ENCODE data around the gene CATSPERE. TPM values are rescaled to one million over a fixed set of nuclear protein-coding genes. Genes with fewer than 3 reads are reported as not detected.
"Not testable (repeated sequence)": the region's sequence is repeated elsewhere in the genome, so short reads cannot be mapped to it uniquely, and the experiment has no call there.

Gene CATSPERE
- total RNA-seq, 1 donor, result 0.54 TPM

- DNase-seq (ENCODE audit: low read depth in 2 of 3, low spot score in 2 of 3), result no peak
Measured at GRCh38 chr1:244448279-244449036, 12.6 kb upstream of the CATSPERE start.

- no peak for DNase-seq (ENCODE audit: low read depth in 2 of 3, low spot score in 2 of 3)
Measured at GRCh38 chr1:244449936-244450508, 11.1 kb upstream of the CATSPERE start.

GRCh38 chr1:244450597-244451538 is 10.2 kb upstream of the CATSPERE start:
- DNase-seq (ENCODE audit: low read depth in 2 of 3, low spot score in 2 of 3), result peak; percentile 34 to 63 (median 48)

GRCh38 chr1:244451539-244451950 is 9.5 kb upstream of the CATSPERE start, which contains the start of gene ADSS2:
ADSS2 (minus strand) TSS chr1:244451909; CDS start chr1:244451817, 92 bp downstream.
- no peak for DNase-seq (ENCODE audit: low read depth in 2 of 3, low spot score in 2 of 3)

- DNase-seq (ENCODE audit: low read depth in 2 of 3, low spot score in 2 of 3), result peak; percentile 99 to 100 (median 100)
Measured at GRCh38 chr1:244451951-244452795, 8.9 kb upstream of the CATSPERE start.

GRCh38 chr1:244454412-244454811 is 6.7 kb upstream of the CATSPERE start:
- DNase-seq (ENCODE audit: low read depth in 2 of 3, low spot score in 2 of 3), result no peak

- DNase-seq (ENCODE audit: low read depth in 2 of 3, low spot score in 2 of 3), result no peak
Measured at GRCh38 chr1:244456586-244456985, 4.5 kb upstream of the CATSPERE start.

- DNase-seq (ENCODE audit: low read depth in 2 of 3, low spot score in 2 of 3), result no peak
Measured at GRCh38 chr1:244458781-244459180, 2.3 kb upstream of the CATSPERE start.

- no peak for DNase-seq (ENCODE audit: low read depth in 2 of 3, low spot score in 2 of 3)
Measured at GRCh38 chr1:244460197-244460596, 876 bp upstream of the CATSPERE start.

GRCh38 chr1:244466724-244467123 is 5.7 kb downstream of the CATSPERE start:
- no peak for DNase-seq (ENCODE audit: low read depth in 2 of 3, low spot score in 2 of 3)

GRCh38 chr1:244473059-244473605 is 12.1 kb downstream of the CATSPERE start:
- DNase-seq (ENCODE audit: low read depth in 2 of 3, low spot score in 2 of 3), result no peak

- not testable (repeated sequence) for DNase-seq (ENCODE audit: low read depth in 2 of 3, low spot score in 2 of 3)
Measured at GRCh38 chr1:244484971-244485370, 23.9 kb downstream of the CATSPERE start.

GRCh38 chr1:244494653-244495052 is 33.6 kb downstream of the CATSPERE start:
- no peak for DNase-seq (ENCODE audit: low read depth in 2 of 3, low spot score in 2 of 3)

- DNase-seq (ENCODE audit: low read depth in 2 of 3, low spot score in 2 of 3), result no peak
Measured at GRCh38 chr1:244496186-244496585, 35.1 kb downstream of the CATSPERE start.

GRCh38 chr1:244497805-244498204 is 36.7 kb downstream of the CATSPERE start:
- no peak for DNase-seq (ENCODE audit: low read depth in 2 of 3, low spot score in 2 of 3)

- not testable (repeated sequence) for DNase-seq (ENCODE audit: low read depth in 2 of 3, low spot score in 2 of 3)
Measured at GRCh38 chr1:244499484-244499883, 38.4 kb downstream of the CATSPERE start.

- DNase-seq (ENCODE audit: low read depth in 2 of 3, low spot score in 2 of 3), result not testable (repeated sequence)
Measured at GRCh38 chr1:244500515-244500914, 39.4 kb downstream of the CATSPERE start.

- no peak for DNase-seq (ENCODE audit: low read depth in 2 of 3, low spot score in 2 of 3)
Measured at GRCh38 chr1:244502630-244503029, 41.6 kb downstream of the CATSPERE start.

GRCh38 chr1:244513493-244513892 is 52.4 kb downstream of the CATSPERE start:
- DNase-seq (ENCODE audit: low read depth in 2 of 3, low spot score in 2 of 3), result no peak

GRCh38 chr1:244515680-244516079 is 54.6 kb downstream of the CATSPERE start:
- no peak for DNase-seq (ENCODE audit: low read depth in 2 of 3, low spot score in 2 of 3)
